Germinal center (tissue), 1 donor: ENCODE data around the gene TOR1AIP2.
"Not testable (repeated sequence)": the region's sequence is repeated elsewhere in the genome, so short reads cannot be mapped to it uniquely, and the experiment has no call there.

Source experiments
- DNase-seq: peaks from one replicate; pipeline ENCODE4 v3.0.0; 2012; ENCODE audit warnings: mixed read lengths, low spot score

TOR1AIP2 gene

DNA sequence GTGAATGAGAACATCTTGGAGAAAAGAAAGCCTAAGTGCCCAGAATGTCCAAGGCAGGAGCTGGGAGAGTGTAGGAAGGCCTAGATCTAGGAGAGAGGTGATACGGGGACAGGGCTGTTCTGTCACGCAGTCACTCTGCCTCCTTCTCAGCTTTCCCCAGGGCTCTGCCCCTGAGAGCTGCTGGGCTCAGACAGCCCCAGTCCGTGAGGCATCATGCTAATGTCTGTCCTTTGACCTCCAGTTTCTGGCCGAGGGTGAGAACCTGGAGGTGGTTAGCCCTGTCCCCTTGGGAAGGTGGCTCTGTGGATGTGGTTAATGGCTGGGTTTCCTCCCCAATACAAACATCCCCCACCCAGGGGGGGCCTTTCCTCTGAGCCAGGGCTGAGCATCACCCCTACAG is 71.3 kb downstream of the TOR1AIP2 start:
- no peak for DNase-seq

DNA sequence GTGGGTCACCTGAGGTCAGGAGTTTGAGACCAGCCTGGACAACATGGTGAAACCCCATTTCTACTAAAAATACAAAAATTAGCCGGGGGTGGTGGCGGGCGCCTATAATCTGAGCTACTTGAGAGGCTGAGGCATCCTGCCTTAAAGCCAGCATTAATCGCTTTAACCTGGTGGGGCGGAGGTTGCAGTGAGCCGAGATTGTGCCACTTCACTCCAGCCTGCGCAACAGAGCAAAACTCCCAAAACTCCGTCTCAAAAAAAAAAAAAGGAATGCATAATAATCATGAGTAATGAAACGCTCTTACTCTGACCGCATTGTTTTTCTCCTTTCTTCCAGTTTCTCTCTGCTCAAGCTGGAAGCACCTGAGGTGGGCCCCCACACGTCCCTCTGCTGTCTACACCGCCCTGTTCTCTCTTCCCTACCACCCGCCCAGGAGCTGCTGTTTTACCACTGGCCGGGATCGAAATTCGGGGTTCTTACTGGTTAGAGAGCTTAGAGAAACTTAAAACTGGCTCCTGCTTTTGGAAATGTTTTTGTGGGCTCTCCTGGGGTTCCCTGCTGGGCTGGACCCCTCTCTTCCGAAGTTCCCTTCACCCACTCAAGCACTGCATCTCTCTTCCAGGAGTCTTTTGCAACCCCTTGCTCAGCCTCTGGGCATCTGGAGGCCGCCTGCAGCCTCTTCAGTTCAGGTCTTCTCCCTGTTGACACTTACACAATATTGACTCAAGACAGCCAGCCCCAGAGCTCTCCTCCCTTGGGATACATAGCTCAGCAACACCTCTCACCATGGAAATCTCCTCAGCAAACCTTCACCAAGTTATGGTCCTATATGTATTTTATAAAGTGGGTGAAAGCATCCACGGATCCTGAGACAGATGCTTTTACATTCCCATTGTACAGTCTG is 72.1 kb downstream of the TOR1AIP2 start:
- no peak for DNase-seq

DNA sequence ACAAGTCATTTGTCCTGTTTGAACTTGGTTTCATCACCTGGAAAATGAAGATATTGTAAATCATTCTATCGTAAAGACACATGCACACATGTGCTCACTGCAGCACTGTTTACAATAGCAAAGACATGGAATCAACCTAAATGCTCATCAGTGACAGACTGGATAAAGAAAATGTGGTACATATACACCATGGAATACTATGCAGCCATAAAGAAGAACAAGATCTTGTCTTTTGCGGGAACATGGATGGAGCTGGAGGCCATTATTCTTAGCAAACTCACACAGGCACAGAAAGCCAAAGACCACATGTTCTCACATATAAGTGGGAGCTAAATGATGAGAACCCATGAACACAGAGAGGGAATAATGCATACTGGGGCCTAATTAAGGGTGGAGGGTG is 73.2 kb downstream of the TOR1AIP2 start:
- DNase-seq, result not testable (repeated sequence)

DNA sequence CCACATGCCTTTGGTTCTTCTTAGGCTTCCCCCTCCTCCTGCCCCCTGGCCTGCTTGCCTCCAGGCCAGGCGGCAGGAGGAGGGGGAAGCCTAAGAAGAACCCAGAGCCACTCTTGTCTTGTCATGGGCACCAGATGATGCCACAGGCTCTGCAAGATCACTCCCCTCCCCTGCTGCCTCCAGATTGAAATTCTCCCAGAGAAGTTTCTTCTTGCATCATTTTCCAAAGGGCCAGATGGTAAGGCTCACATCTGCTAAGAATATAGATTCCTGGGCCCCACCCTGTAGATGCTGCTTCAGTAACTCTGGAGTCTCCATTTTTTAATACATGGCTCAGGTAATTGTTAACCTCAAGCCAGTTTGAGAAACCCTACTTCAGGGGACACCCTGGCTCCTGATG is 73.7 kb downstream of the TOR1AIP2 start:
- no peak for DNase-seq

DNA sequence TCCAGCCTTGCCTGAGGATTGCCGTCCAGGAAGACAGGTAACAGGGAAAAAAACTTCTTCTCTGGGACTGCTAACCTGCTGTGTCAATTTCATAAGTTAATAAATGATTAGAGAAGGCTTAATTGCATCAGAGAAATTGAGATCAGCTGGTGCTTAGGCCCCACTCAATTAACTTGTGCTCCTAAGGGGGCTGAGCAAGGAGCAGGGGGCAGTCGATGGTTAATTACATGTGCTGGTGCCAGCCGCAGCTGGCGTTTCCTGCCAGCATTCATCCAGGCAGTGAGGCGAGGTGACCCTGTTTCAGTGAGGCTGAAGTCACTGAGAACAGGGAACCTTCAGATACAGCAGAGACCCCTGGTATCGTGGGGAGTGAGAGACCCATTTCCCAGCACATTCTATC is 74.5 kb downstream of the TOR1AIP2 start:
- DNase-seq, result no peak

DNA sequence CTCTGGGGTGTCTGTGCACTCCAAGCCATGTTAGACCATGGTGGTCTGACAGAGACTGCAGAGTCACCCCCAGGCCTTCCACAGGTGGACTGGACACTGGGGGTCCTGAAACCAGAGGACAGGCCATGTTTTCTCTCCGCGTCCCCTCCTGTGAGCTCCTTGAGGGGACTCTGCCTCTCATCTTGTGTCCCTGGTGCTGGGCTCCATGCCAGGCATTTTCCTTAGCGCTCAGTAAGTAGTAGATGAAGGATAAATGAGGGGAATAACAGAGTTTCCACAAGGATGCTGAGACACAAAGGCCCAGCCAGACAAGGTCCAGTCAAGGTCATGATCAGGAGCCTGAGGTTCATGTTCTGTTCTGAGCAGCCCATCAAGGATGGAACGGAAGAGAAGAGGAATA is 77.1 kb downstream of the TOR1AIP2 start:
- DNase-seq, result no peak

DNA sequence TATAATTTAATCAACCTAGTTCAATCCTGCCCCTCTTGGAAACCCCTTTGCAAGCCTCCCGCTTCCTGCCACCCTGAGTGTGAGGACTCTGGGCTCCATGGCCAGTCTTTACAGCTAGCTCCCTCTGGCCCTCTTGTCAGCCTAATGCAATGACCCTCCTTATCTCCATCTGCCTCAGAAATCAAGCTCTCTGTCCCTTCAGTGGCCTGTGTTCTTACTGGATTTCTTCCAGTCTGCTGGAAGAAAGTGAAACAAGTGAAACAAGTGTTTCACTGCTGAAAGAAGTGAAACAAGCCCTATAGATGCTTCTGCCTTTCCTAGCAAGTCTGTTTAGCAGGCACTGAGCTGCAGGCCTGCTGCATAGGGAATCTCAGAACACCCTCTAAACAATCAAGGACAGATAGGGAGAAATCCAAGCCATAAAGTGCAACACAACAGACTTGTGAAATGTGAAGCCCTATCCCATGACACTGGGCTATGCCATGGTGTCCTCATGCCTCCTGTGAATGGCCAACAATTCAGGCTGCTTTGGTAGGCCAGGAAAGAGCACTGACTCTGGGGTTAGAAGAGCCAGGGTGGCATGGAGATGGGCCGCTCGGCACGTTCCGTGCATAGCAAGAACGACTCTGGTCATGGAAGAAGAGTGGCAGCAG is 78.6 kb downstream of the TOR1AIP2 start:
- no peak for DNase-seq

DNA sequence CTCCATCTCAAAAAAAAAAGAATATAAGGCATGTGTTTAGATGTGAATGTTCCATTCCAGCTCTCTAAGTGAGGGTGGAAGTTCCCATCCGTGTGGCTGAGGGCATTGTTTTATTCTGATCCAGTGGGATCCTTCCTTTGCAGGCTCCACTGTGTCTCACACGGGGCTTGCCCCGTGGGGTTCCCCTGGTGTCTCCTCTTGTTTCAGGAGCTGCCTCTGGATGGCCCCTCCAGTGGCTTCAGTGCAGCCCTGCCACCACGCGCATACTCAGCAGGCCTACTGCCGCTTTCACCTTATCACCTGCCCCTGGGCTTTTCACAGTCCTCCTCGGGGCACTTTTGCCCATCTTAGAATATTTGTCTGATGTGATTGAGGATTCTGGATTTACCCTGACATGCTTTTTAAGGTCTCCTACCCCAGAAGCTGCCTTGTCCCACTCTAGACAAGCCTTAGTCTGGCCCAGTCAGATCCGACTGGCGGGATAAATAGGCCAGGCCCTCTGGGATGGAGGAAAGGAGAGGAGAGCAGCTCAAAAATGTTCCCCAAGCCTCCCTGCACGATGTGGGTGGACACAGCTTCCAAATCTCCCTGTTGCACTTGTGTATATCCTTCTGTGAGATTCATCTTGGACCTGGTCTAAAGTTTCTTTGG is 79.3 kb downstream of the TOR1AIP2 start:
- DNase-seq, result no peak

DNA sequence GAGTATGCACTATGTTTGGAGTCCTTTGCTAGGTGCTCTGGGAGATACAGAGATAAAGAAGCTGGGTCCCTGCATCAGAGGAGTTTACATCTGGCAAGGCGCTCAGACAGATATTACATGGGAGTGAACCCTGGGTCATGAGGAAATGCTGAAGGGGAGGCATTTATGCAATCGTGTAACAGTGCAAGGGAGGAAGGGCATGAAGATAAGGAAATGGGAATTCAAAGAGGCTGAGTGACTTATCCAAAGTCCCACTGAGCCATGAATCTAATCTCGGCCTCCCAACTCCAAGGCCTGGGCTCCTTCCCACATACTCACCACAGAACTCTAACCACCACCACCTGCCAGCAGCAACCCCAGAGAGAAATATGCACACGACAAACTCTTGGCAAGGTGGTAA is 82.9 kb downstream of the TOR1AIP2 start:
- DNase-seq, result no peak

DNA sequence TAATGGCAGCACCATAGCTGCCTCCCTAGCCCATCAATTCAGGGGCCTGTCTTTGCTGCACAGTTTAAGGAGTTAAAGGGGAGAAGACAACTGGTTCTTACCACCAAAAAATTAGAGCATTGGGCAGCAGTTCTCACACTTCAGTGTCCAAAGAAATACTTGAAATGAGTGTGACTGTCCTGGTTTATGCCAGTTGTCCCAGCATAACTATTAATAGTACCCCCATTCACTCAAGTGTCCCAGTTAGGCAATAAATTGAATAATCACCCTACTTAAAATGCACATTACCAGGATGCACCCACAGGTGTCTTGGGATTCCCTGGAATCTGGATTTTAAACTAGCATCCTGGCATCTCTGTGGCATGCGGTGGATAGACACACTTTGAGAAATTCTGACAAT is 83.5 kb downstream of the TOR1AIP2 start:
- DNase-seq, result no peak

DNA sequence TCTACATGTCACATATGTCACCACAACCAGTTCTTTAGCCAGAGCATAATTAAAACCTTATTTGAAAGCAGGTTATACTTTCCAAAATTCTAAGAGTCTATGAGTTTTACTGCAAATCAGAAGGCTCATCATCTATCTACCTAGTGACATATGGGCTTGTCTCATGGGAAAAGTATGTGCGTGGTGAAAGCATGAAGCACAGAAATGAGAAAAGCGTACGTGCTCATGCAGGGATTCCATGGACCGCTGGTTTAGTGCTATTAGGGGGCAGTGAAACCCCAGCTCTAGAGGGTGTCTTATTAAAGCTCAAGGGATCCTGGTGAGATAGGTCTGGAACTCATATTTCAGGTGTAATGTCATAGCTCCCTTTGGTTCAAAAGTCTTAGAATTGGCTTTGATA is 84.3 kb downstream of the TOR1AIP2 start:
- DNase-seq, result no peak
